ENCODE results near the gene UPK1A. TPM values are rescaled to one million over a fixed set of nuclear protein-coding genes. Genes with fewer than 3 reads are reported as not detected.

The UPK1A gene
- not detected for total RNA-seq
- not detected for polyA plus RNA-seq

GRCh38 chr19:35666251-35666913 is at the start of gene UPK1A:
Gene UPK1A, plus strand, starts transcription at chr19:35666517. Its CDS starts 296 bp downstream, at chr19:35666813.
- no peaks in the 10 kb centered on the region for H3K36me3 ChIP-seq (ENCODE audit: control insufficient read depth, insufficient read depth, low read length)
- no peaks in the 10 kb centered on the region for H3K36me3 Mint-ChIP-seq
- H3K9me3 ChIP-seq (ENCODE audit: control insufficient read depth in 2 of 2, low read length in 2 of 2), result no peaks in the 10 kb centered on the region
- H3K4me3 ChIP-seq (ENCODE audit: low read depth, low read length), result no peak within 1 kb of the TSS
- H3K4me1 ChIP-seq (ENCODE audit: control insufficient read depth, insufficient read depth, low read length, poor library complexity, severe bottlenecking), result no peaks in the 10 kb centered on the region
- no peak within 1 kb of the TSS for H3K27ac Mint-ChIP-seq
- DNase-seq (no peak), ATAC-seq (ENCODE audit: low read depth in 2 of 2) (no peak)
- H3K4me1 Mint-ChIP-seq, result peaks cover 0 to 2% (median 0%) of the 10 kb centered on the region in 4 donors
- H3K27ac ChIP-seq (ENCODE audit: insufficient read depth, low read length, poor library complexity, severe bottlenecking), result no peak within 1 kb of the TSS
- H3K9me3 Mint-ChIP-seq, result peaks cover 0 to 2% (median 0%) of the 10 kb centered on the region in 7 donors
- no peaks in the 10 kb centered on the region for H3K27me3 ChIP-seq (ENCODE audit: control insufficient read depth, insufficient read depth, low read length)
- peaks cover 17% of the 10 kb centered on the region for H3K27me3 Mint-ChIP-seq
- H3K4me3 Mint-ChIP-seq, result no peak within 1 kb of the TSS

DNA sequence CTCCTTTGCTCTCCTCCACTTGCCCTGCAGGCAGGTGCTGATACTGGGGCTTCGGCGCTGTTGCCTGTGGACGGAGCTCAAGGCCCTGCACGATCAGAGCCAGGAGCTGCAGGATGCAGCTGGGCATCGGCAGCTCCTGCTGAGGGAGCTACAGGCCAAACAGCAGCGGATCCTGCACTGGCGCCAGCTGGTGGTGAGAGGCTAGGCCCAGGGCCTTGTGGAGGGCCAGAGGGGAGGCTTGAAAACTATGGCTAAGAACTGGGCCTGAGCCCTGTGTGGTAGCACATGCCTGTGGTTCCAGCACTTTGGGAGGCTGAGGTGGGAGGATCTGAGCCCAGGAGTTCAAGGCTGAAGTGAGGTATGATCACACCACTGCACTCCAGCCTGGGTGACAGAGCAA is 47.5 kb upstream of the UPK1A start:
- H3K27ac ChIP-seq (ENCODE audit: insufficient read depth, low read length, poor library complexity, severe bottlenecking), result no peak overlapping the region
- Mint-ChIP-seq H3K27me3 (no peaks in the 10 kb centered on the region), H3K27ac (peak overlapping the region in 1 of 3 donors; percentile 20), H3K4me1 (peaks cover 0 to 5% (median 3%) of the 10 kb centered on the region in 4 donors), H3K9me3 (no peaks in the 10 kb centered on the region), H3K4me3 (no peak overlapping the region), H3K36me3 (peaks cover 17% of the 10 kb centered on the region)
- no peaks in the 10 kb centered on the region for H3K27me3 ChIP-seq (ENCODE audit: control insufficient read depth, insufficient read depth, low read length)
- H3K4me1 ChIP-seq (ENCODE audit: control insufficient read depth, insufficient read depth, low read length, poor library complexity, severe bottlenecking), result no peaks in the 10 kb centered on the region
- no peak overlapping the region for H3K4me3 ChIP-seq (ENCODE audit: low read depth, low read length)
- no peak for DNase-seq
- no peak for ATAC-seq (ENCODE audit: low read depth in 2 of 2)
- H3K9me3 ChIP-seq (ENCODE audit: control insufficient read depth in 2 of 2, low read length in 2 of 2), result no peaks in the 10 kb centered on the region
- H3K36me3 ChIP-seq (ENCODE audit: control insufficient read depth, insufficient read depth, low read length), result peaks cover 20% of the 10 kb centered on the region

GRCh38 chr19:35619290-35619923 is 46.9 kb upstream of the UPK1A start:
- ATAC-seq (ENCODE audit: low read depth in 2 of 2) (no peak), DNase-seq (no peak)
- H3K9me3 Mint-ChIP-seq, result no peaks in the 10 kb centered on the region
- no peak overlapping the region for H3K4me3 Mint-ChIP-seq
- peaks cover 0 to 4% (median 2%) of the 10 kb centered on the region in 4 donors for H3K4me1 Mint-ChIP-seq
- peaks cover 17% of the 10 kb centered on the region for H3K36me3 Mint-ChIP-seq
- Histone ChIP-seq H3K36me3 (ENCODE audit: control insufficient read depth, insufficient read depth, low read length) (peaks cover 20% of the 10 kb centered on the region), H3K27ac (ENCODE audit: insufficient read depth, low read length, poor library complexity, severe bottlenecking) (no peak overlapping the region), H3K4me1 (ENCODE audit: control insufficient read depth, insufficient read depth, low read length, poor library complexity, severe bottlenecking) (no peaks in the 10 kb centered on the region), H3K4me3 (ENCODE audit: low read depth, low read length) (no peak overlapping the region), H3K27me3 (ENCODE audit: control insufficient read depth, insufficient read depth, low read length) (no peaks in the 10 kb centered on the region), H3K9me3 (ENCODE audit: control insufficient read depth in 2 of 2, low read length in 2 of 2) (no peaks in the 10 kb centered on the region)
- peak overlapping the region in 1 of 3 donors; percentile 20 for H3K27ac Mint-ChIP-seq
- no peaks in the 10 kb centered on the region for H3K27me3 Mint-ChIP-seq

DNA sequence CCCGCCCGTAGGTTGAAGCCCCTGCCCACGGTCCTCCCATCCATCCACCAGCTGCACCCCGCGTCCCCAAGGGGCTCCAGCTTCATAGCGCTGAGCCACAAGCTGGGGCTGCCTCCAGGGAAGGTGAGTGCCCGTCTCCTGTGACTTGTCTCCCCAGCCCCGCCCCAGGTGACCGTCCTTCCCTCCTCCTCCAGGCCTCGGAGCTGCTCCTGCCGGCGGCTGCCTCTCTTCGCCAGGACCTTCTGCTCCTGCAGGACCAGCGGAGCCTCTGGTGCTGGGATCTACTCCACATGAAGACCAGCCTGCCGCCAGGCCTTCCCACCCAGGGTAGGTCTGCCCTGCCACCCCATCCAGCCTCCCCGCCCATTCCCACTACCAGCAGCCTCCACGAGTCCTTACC is 46.3 kb upstream of the UPK1A start:
- Histone ChIP-seq H3K9me3 (ENCODE audit: control insufficient read depth in 2 of 2, low read length in 2 of 2) (no peaks in the 10 kb centered on the region), H3K27ac (ENCODE audit: insufficient read depth, low read length, poor library complexity, severe bottlenecking) (no peak overlapping the region), H3K4me1 (ENCODE audit: control insufficient read depth, insufficient read depth, low read length, poor library complexity, severe bottlenecking) (no peaks in the 10 kb centered on the region), H3K36me3 (ENCODE audit: control insufficient read depth, insufficient read depth, low read length) (peaks cover 18% of the 10 kb centered on the region), H3K27me3 (ENCODE audit: control insufficient read depth, insufficient read depth, low read length) (no peaks in the 10 kb centered on the region), H3K4me3 (ENCODE audit: low read depth, low read length) (no peak overlapping the region)
- H3K4me1 Mint-ChIP-seq, result peaks cover 0 to 4% (median 1%) of the 10 kb centered on the region in 4 donors
- H3K4me3 Mint-ChIP-seq, result no peak overlapping the region
- no peaks in the 10 kb centered on the region for H3K9me3 Mint-ChIP-seq
- H3K27me3 Mint-ChIP-seq, result no peaks in the 10 kb centered on the region
- ATAC-seq (ENCODE audit: low read depth in 2 of 2), result no peak
- peaks cover 20% of the 10 kb centered on the region for H3K36me3 Mint-ChIP-seq
- DNase-seq, result no peak
- no peak overlapping the region for H3K27ac Mint-ChIP-seq

- Mint-ChIP-seq H3K27ac (peak overlapping the region in 1 of 3 donors; percentile 77), H3K27me3 (no peaks in the 10 kb centered on the region), H3K4me1 (peaks cover 0 to 2% (median 0%) of the 10 kb centered on the region in 4 donors), H3K36me3 (peaks cover 12% of the 10 kb centered on the region), H3K4me3 (no peak overlapping the region), H3K9me3 (peaks cover 0 to 1% (median 0%) of the 10 kb centered on the region in 7 donors)
- Histone ChIP-seq H3K27me3 (ENCODE audit: control insufficient read depth, insufficient read depth, low read length) (no peaks in the 10 kb centered on the region), H3K9me3 (ENCODE audit: control insufficient read depth in 2 of 2, low read length in 2 of 2) (no peaks in the 10 kb centered on the region), H3K4me1 (ENCODE audit: control insufficient read depth, insufficient read depth, low read length, poor library complexity, severe bottlenecking) (no peaks in the 10 kb centered on the region), H3K27ac (ENCODE audit: insufficient read depth, low read length, poor library complexity, severe bottlenecking) (no peak overlapping the region), H3K4me3 (ENCODE audit: low read depth, low read length) (no peak overlapping the region), H3K36me3 (ENCODE audit: control insufficient read depth, insufficient read depth, low read length) (peaks cover 15% of the 10 kb centered on the region)
- ATAC-seq (ENCODE audit: low read depth in 2 of 2) (no peak), DNase-seq (no peak)
Observed at GRCh38 chr19:35621708-35622107, 44.6 kb upstream of the UPK1A start.

- Histone ChIP-seq H3K36me3 (ENCODE audit: control insufficient read depth, insufficient read depth, low read length) (peaks cover 11% of the 10 kb centered on the region), H3K27ac (ENCODE audit: insufficient read depth, low read length, poor library complexity, severe bottlenecking) (no peak overlapping the region), H3K27me3 (ENCODE audit: control insufficient read depth, insufficient read depth, low read length) (no peaks in the 10 kb centered on the region), H3K9me3 (ENCODE audit: control insufficient read depth in 2 of 2, low read length in 2 of 2) (no peaks in the 10 kb centered on the region), H3K4me1 (ENCODE audit: control insufficient read depth, insufficient read depth, low read length, poor library complexity, severe bottlenecking) (no peaks in the 10 kb centered on the region), H3K4me3 (ENCODE audit: low read depth, low read length) (no peak overlapping the region)
- ATAC-seq (ENCODE audit: low read depth in 2 of 2) (no peak), DNase-seq (no peak)
- H3K27me3 Mint-ChIP-seq, result no peaks in the 10 kb centered on the region
- peaks cover 0 to 1% (median 0%) of the 10 kb centered on the region in 7 donors for H3K9me3 Mint-ChIP-seq
- peaks cover 0 to 2% (median 0%) of the 10 kb centered on the region in 4 donors for H3K4me1 Mint-ChIP-seq
- H3K4me3 Mint-ChIP-seq, result no peak overlapping the region
- no peak overlapping the region for H3K27ac Mint-ChIP-seq
- peaks cover 12% of the 10 kb centered on the region for H3K36me3 Mint-ChIP-seq
Observed at GRCh38 chr19:35622750-35623149, 43.6 kb upstream of the UPK1A start.

DNA sequence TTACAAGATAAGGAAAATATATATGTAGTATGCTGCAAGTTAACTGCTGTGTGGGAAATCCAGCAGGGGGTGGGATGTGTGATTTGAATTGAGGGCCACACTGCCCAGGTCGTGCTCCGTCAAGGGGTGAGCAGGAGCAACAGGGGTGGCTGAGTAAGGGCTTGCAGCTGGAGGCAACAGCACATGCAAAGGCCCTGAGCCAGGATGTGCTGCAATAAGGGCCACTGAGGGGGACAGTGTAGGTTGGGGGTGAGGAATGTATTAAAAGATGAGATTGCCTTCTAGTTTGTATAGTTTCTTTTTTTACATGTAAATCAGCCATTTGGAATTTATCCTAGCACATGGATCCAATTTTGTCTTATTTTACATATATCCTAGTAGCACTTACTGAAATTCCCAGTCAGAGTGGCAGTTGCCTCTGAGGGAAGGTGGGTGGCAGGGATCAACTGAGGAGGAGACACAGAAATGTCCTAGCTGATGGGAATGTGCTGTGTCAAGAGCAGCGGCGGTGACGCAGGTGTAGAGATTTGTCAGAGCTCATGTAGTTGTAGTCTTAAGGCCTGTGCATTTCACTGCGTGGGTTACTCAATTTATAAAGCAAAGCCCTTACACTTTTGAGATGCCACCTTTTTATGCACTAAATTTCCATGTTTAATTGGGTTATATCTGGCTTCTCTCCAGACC is 42.8 kb upstream of the UPK1A start:
- H3K36me3 Mint-ChIP-seq, result peaks cover 12% of the 10 kb centered on the region
- ATAC-seq (ENCODE audit: low read depth in 2 of 2), result no peak
- H3K27me3 Mint-ChIP-seq, result no peaks in the 10 kb centered on the region
- H3K4me3 Mint-ChIP-seq, result peak overlapping the region in 1 of 4 donors; percentile 51
- no peak for DNase-seq
- H3K27ac ChIP-seq (ENCODE audit: insufficient read depth, low read length, poor library complexity, severe bottlenecking), result no peak overlapping the region
- peaks cover 0 to 1% (median 0%) of the 10 kb centered on the region in 7 donors for H3K9me3 Mint-ChIP-seq
- H3K36me3 ChIP-seq (ENCODE audit: control insufficient read depth, insufficient read depth, low read length), result peaks cover 11% of the 10 kb centered on the region
- H3K4me3 ChIP-seq (ENCODE audit: low read depth, low read length), result no peak overlapping the region
- H3K9me3 ChIP-seq (ENCODE audit: control insufficient read depth in 2 of 2, low read length in 2 of 2), result no peaks in the 10 kb centered on the region
- H3K4me1 ChIP-seq (ENCODE audit: control insufficient read depth, insufficient read depth, low read length, poor library complexity, severe bottlenecking), result peaks cover 6% of the 10 kb centered on the region
- peaks cover 0 to 5% (median 5%) of the 10 kb centered on the region in 4 donors for H3K4me1 Mint-ChIP-seq
- no peaks in the 10 kb centered on the region for H3K27me3 ChIP-seq (ENCODE audit: control insufficient read depth, insufficient read depth, low read length)
- peak overlapping the region in 2 of 3 donors; percentile 32 to 79 for H3K27ac Mint-ChIP-seq
